Neural cell (in vitro differentiated cells): Measurements from ENCODE around the gene SLC25A21. TPM values are rescaled to one million over a fixed set of nuclear protein-coding genes. Genes with fewer than 3 reads are reported as not detected.

Source experiments
- H2AFZ ChIP-seq: fragments of 200-600, 300-800 bp; sonication (generic), shearing (Covaris generic); 2 replicates; pipeline ENCODE4 v1.6.0; 2014; ENCODE audit warnings: low read depth, mild to moderate bottlenecking, antibody characterized with exemption, low read length, moderate library complexity
- H3F3A ChIP-seq: fragments of 200-600 bp; shearing (Covaris generic); 2 replicates; pipeline ENCODE4 v1.6.1; 2016; ENCODE audit warnings: mild to moderate bottlenecking, moderate library complexity, mixed read lengths, antibody characterized with exemption, low read length; ENCODE audit not compliant: insufficient read depth, poor library complexity, severe bottlenecking
- H3K27ac ChIP-seq: fragments of 200-600, 300-800 bp; sonication (generic), shearing (Covaris generic); 2 replicates; pipeline ENCODE4 v1.5.1; 2014; ENCODE audit warnings: mild to moderate bottlenecking, low read length, moderate library complexity
- H3K27me3 ChIP-seq: fragments of 300-800, 200-600 bp; sonication (generic), shearing (Covaris generic); 2 replicates; pipeline ENCODE4 v1.6.0; 2014; ENCODE audit warnings: mild to moderate bottlenecking, low read depth, low read length, moderate library complexity; ENCODE audit not compliant: insufficient read depth
- H3K36me3 ChIP-seq: fragments of 300-800, 200-600 bp; sonication (generic), shearing (Covaris generic); 2 replicates; pipeline ENCODE4 v1.5.1; 2014; ENCODE audit warnings: mild to moderate bottlenecking, antibody characterized with exemption, low read length, moderate library complexity; ENCODE audit not compliant: insufficient read depth
- H3K4me2 ChIP-seq: fragments of 300-800, 200-600 bp; sonication (generic), shearing (Covaris generic); 2 replicates; pipeline ENCODE4 v1.6.0; 2014; ENCODE audit warnings: mild to moderate bottlenecking, low read length
- H3K4me3 ChIP-seq: fragments of 300-800, 200-600 bp; sonication (generic), shearing (Covaris generic); 2 replicates; pipeline ENCODE4 v1.5.1; 2014; ENCODE audit warnings: mild to moderate bottlenecking, low read length, moderate library complexity
- H3K79me2 ChIP-seq: fragments of 200-600 bp; shearing (Covaris generic); replicated peaks from 2 replicates; pipeline ENCODE4 v1.6.0; 2014; ENCODE audit warnings: mild to moderate bottlenecking, low read length, moderate library complexity; ENCODE audit not compliant: insufficient read depth
- H3K9ac ChIP-seq: fragments of 300-800, 200-600 bp; sonication (generic), shearing (Covaris generic); 2 replicates; pipeline ENCODE4 v1.6.1; 2016; ENCODE audit warnings: mild to moderate bottlenecking, low read length, mixed read lengths
- H3K9me2 ChIP-seq: fragments of 200-600 bp; shearing (Covaris generic); 2 replicates; pipeline ENCODE4 v1.6.1; 2016; ENCODE audit warnings: mild to moderate bottlenecking, low read length, mixed read lengths; ENCODE audit not compliant: insufficient read depth
- H3K9me3 ChIP-seq: fragments of 200-600, 300-800 bp; sonication (generic), shearing (Covaris generic); 2 replicates; pipeline ENCODE4 v1.6.1; 2016; ENCODE audit warnings: mild to moderate bottlenecking, mixed run types, low read length, moderate library complexity, mixed read lengths
- H4K20me1 ChIP-seq: fragments of 200-600 bp; shearing (Covaris generic); 2 replicates; pipeline ENCODE4 v1.6.1; 2016; ENCODE audit warnings: mild to moderate bottlenecking, mixed run types; ENCODE audit not compliant: insufficient read depth
- CTCF ChIP-seq: fragments of 450-650 bp; IDR thresholded peaks from 2 replicates; pipeline ENCODE4 v1.5.1; 2014; ENCODE audit warnings: antibody characterized with exemption, mild to moderate bottlenecking, moderate library complexity; ENCODE audit not compliant: poor library complexity, severe bottlenecking
- EP300 ChIP-seq: fragments of 450-650 bp; conservative IDR thresholded peaks from 2 replicates; pipeline ENCODE4 v1.6.1; 2014; ENCODE audit warnings: antibody characterized with exemption, mild to moderate bottlenecking, moderate library complexity; ENCODE audit not compliant: poor library complexity, severe bottlenecking
- EZH2 ChIP-seq: fragments of 200-600, 300-800 bp; shearing (Covaris generic), sonication (generic); IDR thresholded peaks from 2 replicates; pipeline ENCODE4 v1.6.1; 2014; ENCODE audit warnings: antibody characterized with exemption, low read length, borderline replicate concordance, mild to moderate bottlenecking; ENCODE audit not compliant: insufficient read depth, poor library complexity, severe bottlenecking
- MXI1 ChIP-seq: fragments of 450-650 bp; conservative IDR thresholded peaks from 2 replicates; pipeline ENCODE4 v1.6.1; 2014; ENCODE audit warnings: antibody characterized with exemption, mild to moderate bottlenecking; ENCODE audit not compliant: poor library complexity, severe bottlenecking
- POLR2AphosphoS5 ChIP-seq: IDR thresholded peaks from 2 replicates; pipeline ENCODE4 v1.6.1; 2012
- RAD21 ChIP-seq: fragments of 450-650 bp; conservative IDR thresholded peaks from 2 replicates; pipeline ENCODE4 v1.6.1; 2014; ENCODE audit warnings: antibody characterized with exemption, mild to moderate bottlenecking, moderate library complexity
- REST ChIP-seq: IDR thresholded peaks from 2 replicates; pipeline ENCODE4 v1.6.1; 2012; ENCODE audit warnings: borderline replicate concordance
- SMC3 ChIP-seq: fragments of 450-650 bp; conservative IDR thresholded peaks from 2 replicates; pipeline ENCODE4 v1.6.1; 2014; ENCODE audit warnings: antibody characterized with exemption, mild to moderate bottlenecking, moderate library complexity; ENCODE audit not compliant: poor library complexity
- TAF1 ChIP-seq: IDR thresholded peaks from 2 replicates; pipeline ENCODE4 v1.6.1; 2012; ENCODE audit warnings: low read depth
- polyA plus RNA-seq: library from polyadenylated mRNA; depleted of rRNA; stranded (reverse); fragments of >200 nt; gene quantifications from 2 replicates; pipeline ENCODE4 v1.2.3, GENCODE V29; 2014

Gene SLC25A21
- polyA plus RNA-seq, 1 donor from 2014 or later, result 0.35 TPM

GRCh38 chr14:36818794-36819384 is 353.5 kb downstream of the SLC25A21 start:
- H3K27me3 ChIP-seq, result no peaks in the 10 kb centered on the region
- H3K36me3 ChIP-seq, result no peaks in the 10 kb centered on the region
- TF ChIP-seq MXI1 (no peak), SMC3 (no peak), REST (no peak), TAF1 (no peak), EZH2 (no peak), EP300 (no peak), CTCF (no peak), RAD21 (no peak), POLR2AphosphoS5 (no peak)
- no peak overlapping the region for H3K9ac ChIP-seq
- no peak overlapping the region for H3K4me2 ChIP-seq
- no peaks in the 10 kb centered on the region for H3K79me2 ChIP-seq
- H3K4me3 ChIP-seq, result no peak overlapping the region
- H4K20me1 ChIP-seq, result no peaks in the 10 kb centered on the region
- no peak overlapping the region for H3K27ac ChIP-seq
- H3K9me3 ChIP-seq, result no peaks in the 10 kb centered on the region
- no peaks in the 10 kb centered on the region for H3F3A ChIP-seq
- no peaks in the 10 kb centered on the region for H3K9me2 ChIP-seq
- H2AFZ ChIP-seq, result no peak overlapping the region

GRCh38 chr14:36818246-36818645 is 354.2 kb downstream of the SLC25A21 start:
- H3K36me3 ChIP-seq, result no peaks in the 10 kb centered on the region
- H3K9ac ChIP-seq, result no peak overlapping the region
- no peaks in the 10 kb centered on the region for H4K20me1 ChIP-seq
- H2AFZ ChIP-seq, result no peak overlapping the region
- H3K9me2 ChIP-seq, result no peaks in the 10 kb centered on the region
- H3K79me2 ChIP-seq, result no peaks in the 10 kb centered on the region
- no peak for TF ChIP-seq REST
- TF ChIP-seq EZH2, result no peak
- no peak for TF ChIP-seq CTCF
- no peak for TF ChIP-seq EP300
- TF ChIP-seq SMC3, result no peak
- TF ChIP-seq TAF1, result no peak
- TF ChIP-seq MXI1, result no peak
- no peak for TF ChIP-seq POLR2AphosphoS5
- TF ChIP-seq RAD21, result no peak
- H3K4me3 ChIP-seq, result no peak overlapping the region
- H3K27ac ChIP-seq, result no peak overlapping the region
- H3K4me2 ChIP-seq, result no peak overlapping the region
- no peaks in the 10 kb centered on the region for H3F3A ChIP-seq
- H3K9me3 ChIP-seq, result no peaks in the 10 kb centered on the region
- H3K27me3 ChIP-seq, result no peaks in the 10 kb centered on the region
